NCI-H1092 treated with DMSO at 0.1 percent for 48 hours (cell line): ENCODE data around the gene CAPN9.
"Not testable (repeated sequence)": the region's sequence is repeated elsewhere in the genome, so short reads cannot be mapped to it uniquely, and the experiment has no call there.

ENCODE experiments used
- DNase-seq: peaks from one replicate; lab custom pipeline; 2025; lab: John Stamatoyannopoulos, UW

The CAPN9 gene, protein sequence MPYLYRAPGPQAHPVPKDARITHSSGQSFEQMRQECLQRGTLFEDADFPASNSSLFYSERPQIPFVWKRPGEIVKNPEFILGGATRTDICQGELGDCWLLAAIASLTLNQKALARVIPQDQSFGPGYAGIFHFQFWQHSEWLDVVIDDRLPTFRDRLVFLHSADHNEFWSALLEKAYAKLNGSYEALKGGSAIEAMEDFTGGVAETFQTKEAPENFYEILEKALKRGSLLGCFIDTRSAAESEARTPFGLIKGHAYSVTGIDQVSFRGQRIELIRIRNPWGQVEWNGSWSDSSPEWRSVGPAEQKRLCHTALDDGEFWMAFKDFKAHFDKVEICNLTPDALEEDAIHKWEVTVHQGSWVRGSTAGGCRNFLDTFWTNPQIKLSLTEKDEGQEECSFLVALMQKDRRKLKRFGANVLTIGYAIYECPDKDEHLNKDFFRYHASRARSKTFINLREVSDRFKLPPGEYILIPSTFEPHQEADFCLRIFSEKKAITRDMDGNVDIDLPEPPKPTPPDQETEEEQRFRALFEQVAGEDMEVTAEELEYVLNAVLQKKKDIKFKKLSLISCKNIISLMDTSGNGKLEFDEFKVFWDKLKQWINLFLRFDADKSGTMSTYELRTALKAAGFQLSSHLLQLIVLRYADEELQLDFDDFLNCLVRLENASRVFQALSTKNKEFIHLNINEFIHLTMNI

DNA sequence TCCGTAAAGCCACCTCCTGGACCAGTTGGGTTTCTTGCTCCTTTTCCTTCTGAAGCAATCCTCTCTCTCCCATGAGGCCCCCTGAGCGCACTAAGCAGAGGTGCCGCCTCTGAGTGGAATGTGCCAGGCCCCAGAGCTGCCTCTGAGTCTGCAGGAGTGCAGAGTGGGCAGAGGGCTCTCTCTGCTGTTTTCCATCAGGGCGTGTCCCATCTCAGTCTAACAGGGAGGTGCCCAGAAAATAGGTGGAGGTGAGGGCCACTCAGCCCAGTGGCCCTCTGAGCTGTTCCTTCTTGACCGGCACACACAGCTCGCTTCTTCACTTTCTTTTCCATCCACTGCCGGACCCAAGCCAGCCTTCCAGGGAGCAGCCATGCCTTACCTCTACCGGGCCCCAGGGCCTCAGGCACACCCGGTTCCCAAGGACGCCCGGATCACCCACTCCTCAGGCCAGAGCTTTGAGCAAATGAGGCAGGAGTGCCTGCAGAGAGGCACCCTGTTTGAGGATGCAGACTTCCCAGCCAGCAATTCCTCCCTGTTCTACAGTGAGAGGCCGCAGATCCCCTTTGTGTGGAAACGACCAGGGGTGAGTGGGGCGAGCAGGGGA, at the start of gene CAPN9:
Gene CAPN9, plus strand, starts transcription at position 262 of the 604 bp plus-strand sequence. Its CDS starts 109 bp downstream, at position 371.
- peak; percentile 75 for DNase-seq

- no peak for DNase-seq
Measured at GRCh38 chr1:230698130-230698529, 49.1 kb upstream of the CAPN9 start.

DNA sequence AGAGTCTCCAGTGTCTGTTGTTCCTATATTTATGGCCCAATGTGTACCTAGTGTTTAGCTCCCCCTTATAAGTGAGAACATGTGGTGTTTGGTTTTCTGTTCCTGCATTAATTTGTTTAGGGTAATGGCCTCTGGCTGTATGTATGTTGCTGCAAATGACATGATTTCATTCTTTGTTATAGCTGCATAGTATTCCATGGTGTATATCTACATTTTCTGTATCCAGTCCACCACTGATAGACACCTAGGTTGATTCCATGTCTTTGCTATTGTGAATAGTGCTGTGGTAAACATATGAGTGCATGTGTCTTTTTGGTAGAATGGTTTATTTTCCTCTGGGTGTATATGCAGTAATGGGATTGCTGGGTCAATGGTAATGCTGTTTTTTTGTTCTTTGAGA, 48.2 kb upstream of the CAPN9 start:
- DNase-seq, result not testable (repeated sequence)

DNA sequence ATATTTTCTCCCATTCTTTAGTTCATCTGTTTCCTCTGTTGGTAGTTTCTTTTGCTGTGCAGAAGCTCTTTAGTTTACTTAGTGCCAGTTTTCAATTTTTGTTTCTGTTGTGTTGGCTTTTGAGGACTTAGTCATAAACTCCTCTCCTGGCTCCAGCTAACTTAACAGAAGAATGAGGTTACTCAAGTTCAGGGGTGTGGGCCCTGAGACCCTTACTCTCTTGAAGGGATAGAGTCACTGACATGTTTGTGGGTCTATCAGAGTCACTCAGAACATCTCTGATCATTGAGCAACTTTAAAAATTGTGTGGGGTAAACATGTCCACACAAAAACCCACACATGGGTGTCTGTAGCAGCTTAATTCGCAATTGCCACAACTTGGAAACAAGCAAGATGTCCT, 47.5 kb upstream of the CAPN9 start:
- no peak for DNase-seq

- no peak for DNase-seq
Measured at GRCh38 chr1:230700132-230700531, 47.1 kb upstream of the CAPN9 start.

GRCh38 chr1:230701434-230701833, 45.8 kb upstream of the CAPN9 start:
- DNase-seq, result no peak

DNA sequence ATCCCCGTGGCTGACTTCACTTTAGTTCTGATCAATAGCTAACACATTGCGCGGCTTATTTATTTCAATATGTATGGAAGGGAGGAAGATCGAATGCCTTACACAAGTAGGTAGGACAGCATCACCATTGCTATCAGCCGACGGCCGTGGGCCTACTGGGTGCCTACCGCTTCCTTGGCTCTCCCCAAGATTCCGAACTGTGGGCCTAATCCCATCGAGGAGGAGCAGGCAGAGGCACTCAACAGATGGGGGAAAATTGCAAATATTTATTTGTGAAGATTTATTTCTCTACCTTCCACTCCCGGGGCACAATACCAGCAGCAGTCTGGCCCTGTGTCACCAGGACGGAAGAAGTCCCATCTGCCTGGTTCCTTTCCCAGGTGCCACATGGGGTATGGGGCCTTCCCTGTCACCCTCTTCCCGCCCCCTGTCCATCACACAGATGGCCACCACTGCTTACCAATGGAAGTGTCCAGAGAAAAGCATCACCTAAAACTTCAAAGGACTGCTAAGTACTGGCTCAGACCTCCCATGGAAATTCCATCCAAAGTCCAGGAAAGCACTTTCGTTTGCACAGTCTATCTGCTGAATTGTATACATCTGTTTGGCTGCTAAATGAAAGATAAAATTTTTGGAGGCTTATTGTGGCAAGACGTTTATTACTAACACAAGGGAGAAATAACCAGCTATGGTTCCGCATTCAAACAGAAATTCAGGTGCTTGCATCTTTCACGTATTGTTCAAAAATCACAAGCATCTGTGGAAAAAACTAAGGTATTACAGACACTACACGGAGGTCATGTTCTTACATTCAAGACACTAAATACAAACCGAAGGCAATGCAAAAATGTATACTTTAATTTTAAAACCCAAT, 45.1 kb upstream of the CAPN9 start:
- no peak for DNase-seq

GRCh38 chr1:230702934-230703678, 44.1 kb upstream of the CAPN9 start:
- no peak for DNase-seq

DNA sequence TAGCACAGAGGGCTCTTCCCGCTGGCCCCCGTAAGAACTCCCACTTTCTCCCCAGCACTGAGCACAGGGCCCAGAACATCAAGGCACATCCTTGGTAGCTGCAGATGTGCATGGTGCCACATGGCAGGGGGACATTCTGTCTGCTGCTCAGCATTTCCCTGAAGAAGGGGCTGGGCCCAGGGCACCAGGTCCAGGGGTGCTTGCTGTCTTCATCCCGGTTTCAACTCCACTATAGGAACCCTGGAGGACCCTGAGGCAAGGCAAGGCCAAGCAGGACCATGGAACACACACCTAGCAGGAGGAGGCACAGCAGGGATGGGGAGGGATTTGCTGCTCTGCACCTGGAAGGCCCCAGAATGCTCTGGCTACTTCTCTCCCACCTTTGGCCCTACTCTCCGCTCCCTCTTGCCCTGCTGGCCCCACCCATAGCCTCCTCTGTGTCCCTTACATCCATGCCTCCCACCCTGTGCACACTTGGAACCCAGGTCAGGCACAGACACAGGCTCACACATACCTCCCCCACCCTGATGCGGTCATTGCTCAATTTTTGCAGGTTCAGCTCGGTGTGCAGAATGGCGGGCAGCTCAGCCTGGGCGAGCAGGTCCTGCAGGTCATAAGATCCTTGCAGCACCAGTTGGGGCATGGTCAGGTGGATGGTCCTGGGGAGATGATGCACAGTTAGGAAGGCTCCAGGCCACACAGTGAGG, 43.4 kb upstream of the CAPN9 start:
- DNase-seq, result no peak

DNA sequence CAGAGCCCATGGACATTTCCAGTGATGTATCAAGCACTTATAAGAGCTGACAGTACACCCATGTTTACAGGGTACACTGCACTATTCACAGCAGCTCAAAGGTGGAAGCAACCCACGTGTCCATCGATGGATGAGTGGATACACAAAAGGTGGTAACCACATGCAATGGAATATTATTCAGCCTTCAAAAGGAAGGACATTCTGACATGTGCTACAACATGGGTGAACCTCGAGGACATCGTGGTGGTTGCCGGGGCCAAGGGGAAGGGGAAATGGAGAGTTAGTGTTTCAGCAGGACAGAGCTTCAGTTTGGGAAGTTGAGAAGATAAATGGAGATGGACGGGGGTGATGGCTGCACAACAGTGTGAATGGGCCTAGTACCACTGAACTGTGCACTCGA, 42.4 kb upstream of the CAPN9 start:
- no peak for DNase-seq

DNA sequence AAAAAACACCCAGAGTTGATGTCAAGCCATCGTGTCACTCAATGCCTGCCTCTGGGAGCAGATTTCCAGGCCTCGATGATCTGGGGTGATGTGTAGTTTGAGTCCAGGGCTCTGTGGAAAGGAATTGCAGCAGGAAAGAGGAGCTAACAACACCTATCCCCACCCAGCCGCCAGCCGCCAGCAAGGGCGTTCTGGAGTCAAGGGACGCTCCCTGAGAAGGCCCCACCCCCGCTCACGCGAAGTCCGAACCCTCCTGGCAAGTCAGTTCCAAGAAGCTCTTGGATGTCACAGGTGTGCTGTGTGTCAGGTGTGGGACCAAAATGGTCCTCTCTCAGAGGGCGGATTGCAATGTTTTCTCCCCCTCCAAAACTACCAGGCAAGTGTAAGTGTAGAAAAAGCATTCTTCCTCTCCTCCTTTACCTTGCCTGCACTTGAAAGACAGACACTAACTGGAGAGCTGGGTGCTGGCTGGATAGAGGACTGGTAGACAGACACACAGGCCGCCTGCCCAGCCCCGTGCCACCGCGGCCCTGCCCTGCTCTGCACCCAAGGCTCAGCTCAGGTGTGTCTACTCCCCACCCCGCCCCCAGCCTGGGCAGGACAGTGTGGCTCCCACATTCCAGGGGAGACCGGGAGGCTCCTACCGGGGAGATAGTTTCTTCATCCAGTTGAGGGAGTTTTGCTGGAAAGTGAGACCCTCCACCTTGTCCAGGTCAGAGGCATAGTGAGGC, 41.7 kb upstream of the CAPN9 start:
- DNase-seq, result no peak

GRCh38 chr1:230706020-230706699, 41.0 kb upstream of the CAPN9 start:
- no peak for DNase-seq

DNA sequence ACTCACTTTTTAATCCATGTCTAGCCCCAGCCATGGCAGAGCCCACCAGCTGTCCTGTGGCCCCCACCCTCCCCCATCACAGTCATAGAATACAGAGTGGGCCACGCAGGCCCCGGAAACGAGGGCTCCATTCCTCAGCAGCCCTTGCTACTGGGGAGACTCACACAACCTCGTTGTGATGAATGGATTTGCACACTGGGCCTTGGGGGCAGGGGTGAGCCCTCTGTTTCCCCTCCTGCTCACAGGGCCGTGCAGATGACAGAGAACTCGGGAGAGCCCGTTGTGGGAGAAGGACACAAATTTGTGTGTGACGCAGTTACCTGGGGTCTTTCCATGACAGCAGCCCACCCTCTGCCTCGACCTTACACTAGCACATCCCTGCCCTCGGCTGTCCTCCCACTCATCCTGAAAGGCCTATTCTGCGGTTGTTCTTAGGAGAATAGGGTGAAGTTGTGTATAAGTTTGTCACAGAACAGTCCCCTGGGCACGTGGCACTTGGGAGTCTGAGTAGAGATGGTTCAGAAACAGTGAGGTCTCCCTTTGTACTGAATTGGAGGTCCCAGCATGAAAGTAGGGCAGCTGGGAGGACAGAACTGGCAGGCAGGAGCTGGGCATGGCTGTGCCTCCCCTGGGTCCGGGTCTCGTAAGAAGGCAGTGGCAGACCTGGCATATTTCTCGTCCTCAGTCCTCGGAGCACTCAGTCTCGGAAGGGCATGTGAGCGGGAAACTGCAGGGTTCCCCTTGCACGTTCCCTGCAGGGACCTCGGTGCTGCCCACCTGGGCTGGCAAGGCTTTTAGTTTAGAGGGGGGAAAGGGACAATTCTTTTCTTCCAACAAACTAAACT, 40.1 kb upstream of the CAPN9 start:
- no peak for DNase-seq

GRCh38 chr1:230707732-230708630, 39.2 kb upstream of the CAPN9 start:
- DNase-seq, result no peak

DNA sequence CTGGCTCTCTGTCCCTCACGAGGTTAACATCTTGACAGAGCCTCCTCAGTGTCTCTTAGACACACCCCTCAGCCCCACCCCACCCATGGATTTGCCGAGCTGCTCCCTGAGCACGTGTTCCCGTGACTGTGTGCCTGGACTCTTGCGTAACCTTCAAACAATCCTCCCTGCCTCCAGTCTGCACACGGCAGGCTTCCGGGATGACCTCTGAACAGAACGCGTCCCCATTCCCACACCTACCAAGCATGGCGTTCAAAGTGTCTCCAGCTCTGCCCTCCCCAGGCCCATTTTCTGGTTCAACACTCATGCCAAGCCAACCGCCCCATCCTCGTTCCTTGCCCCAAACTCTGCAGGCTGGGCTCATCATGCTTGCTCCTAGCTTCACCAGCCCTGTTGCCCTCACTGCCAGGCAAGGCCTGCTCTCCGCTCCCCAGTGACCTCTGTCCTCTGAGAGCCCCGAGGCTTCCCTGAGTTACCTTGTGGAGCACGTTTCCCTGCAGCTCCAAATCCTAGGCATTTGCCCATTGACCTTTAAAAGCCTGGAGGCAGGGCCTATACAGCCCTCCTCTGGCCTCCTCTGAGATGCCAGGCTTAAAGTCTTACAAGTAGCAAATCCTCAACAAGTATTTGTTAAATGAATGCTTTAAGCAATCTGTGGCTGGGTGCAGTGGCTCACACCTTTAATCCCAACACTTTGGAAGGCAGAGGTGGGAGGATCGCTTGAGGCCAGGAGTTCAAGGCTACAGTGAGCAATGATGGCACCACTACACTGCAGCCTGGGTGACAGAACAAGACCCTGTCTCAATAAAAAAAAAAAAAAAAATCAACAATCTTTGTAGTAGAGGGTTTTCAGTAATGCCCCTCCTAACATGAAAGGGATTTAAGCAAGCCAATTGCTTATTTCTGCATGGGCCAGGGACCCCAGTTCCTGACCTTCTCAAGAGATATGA, 38.3 kb upstream of the CAPN9 start:
- no peak for DNase-seq
